Effector CD8-positive, alpha-beta T cell (primary cell): ENCODE measurements around the gene BIRC7.

ENCODE experiments used
- DNase-seq: peaks from one replicate; lab custom pipeline; 2025; lab: John Stamatoyannopoulos, UW

Gene BIRC7

GRCh38 chr20:63225082-63225454 is 10.6 kb upstream of the BIRC7 start:
- no peak for DNase-seq

GRCh38 chr20:63226042-63226943 is 9.4 kb upstream of the BIRC7 start:
- DNase-seq = no peak

- no peak for DNase-seq
Measured at GRCh38 chr20:63227260-63227659, 8.4 kb upstream of the BIRC7 start.

GRCh38 chr20:63228806-63229205 is 6.9 kb upstream of the BIRC7 start:
- no peak for DNase-seq

GRCh38 chr20:63230800-63231268 is 4.9 kb upstream of the BIRC7 start:
- DNase-seq = no peak

DNA sequence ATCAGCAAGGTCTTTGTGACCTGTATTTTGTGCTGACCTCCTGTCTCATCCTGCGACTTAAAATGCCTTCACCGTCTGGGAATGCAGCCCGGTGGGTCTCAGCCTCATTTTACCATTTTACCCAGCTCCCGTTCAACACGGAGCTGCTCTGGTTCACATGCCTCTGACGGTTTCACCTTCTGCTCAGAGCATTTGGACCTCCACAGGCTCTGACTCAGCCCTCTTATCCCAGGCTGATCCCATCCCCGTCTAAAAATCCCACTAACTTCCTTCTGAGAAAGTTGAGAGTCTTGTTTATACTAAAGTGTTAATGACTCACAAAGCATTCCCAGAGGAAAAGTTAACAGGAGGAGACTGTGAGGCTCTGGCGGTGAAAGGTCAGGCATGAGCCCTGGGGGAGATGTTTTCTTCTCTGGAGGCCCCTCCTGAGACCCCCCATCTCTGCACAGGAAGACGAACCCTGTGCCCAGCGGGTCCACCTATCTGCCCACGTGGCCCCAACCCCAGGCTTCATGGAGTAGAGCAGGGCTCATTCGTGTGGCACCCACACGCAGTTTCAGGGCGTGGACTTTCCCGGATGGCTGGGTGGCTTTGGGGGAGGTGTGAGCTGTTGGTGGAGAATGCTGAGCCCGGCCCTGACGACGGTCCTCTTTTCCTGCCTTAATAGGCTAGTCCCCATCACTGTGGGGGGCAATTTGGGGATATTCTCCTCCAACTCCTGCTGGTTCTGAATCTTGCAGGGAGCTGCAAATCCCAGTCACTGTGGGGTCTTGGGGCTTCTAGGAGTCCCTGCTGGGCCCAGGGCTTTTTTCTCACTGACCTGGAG is 3.3 kb upstream of the BIRC7 start:
- DNase-seq = no peak

DNA sequence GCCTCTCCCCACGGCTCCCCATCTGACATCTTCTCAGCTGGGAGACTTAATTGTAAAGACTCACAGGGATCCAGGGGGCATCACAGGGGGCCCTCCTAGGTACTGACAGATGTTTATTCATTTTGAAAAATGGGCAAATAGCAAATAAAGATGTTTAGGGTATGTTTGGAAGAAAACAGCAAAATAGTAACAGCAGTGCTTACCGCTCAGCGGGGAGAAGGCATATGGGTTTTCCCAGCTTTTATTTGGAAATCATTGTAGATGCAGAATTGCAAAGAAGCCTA is 2.7 kb upstream of the BIRC7 start:
- DNase-seq = no peak

- DNase-seq = no peak
Measured at GRCh38 chr20:63233924-63234323, 1.8 kb upstream of the BIRC7 start.

GRCh38 chr20:63234693-63235398 is 859 bp upstream of the BIRC7 start:
- peak; percentile 24 for DNase-seq

- no peak for DNase-seq
Measured at GRCh38 chr20:63236116-63236837, 572 bp downstream of the BIRC7 start.

DNA sequence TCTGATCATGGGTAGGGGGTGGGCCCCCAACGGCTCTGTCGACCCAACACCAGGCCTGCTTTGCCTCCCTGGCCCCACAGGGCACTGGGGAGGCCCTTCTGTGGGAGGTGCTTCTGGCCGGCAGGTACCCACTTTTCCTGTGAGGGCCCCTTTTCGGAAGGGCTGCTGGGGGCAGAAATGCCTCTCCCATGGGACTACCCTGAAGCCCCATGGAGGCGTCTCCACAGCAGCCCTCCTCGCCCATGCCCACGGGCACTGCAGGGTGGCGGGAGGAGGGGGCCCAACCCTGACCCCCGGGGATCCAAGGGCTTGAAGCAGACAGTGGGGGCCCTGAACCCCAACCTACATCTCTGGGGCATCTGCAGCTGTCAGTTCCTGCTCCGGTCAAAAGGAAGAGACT is 2.3 kb downstream of the BIRC7 start:
- no peak for DNase-seq

DNA sequence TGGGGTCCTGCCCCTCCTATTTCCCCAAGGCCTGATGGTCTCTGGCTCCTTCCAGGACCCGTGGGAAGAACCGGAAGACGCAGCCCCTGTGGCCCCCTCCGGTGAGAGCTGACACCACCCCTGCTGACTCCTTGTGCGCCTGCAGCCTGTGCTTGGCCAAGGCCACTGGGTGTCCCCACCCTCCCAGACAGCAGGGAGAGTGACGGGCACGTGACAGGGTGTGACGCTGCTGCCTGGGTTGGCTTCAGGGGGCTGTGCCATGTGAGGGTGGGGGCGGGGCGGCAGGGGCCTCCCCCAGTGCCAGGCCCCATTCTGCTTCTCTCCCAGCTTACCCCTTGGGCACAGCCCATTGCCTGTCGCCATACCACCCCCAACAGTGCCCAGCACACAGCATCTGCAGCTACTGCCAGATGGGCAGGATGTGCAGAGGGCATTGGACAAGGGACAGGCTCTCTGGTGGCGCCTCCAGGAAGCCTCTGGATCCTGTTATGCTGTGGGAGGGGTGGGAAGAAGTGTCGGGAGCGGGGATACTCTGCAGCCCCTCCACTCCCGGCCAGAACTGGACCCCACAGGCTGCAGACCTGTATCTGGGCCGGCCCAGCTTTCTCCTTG is 2.9 kb downstream of the BIRC7 start:
- no peak for DNase-seq

DNA sequence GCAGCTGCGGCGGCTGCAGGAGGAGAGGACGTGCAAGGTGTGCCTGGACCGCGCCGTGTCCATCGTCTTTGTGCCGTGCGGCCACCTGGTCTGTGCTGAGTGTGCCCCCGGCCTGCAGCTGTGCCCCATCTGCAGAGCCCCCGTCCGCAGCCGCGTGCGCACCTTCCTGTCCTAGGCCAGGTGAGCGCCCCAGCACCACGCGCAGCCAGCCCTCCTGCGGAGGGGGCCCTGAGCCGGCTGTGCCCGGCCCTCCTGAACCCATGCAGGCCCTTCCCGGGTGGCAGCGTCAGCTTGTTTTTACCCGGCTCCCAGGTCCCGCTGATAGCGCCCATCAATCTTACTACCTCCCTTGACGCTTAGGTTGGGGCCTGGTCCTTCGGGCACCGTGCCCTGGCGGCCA is 3.7 kb downstream of the BIRC7 start:
- DNase-seq = no peak

GRCh38 chr20:63240004-63240403 is 4.3 kb downstream of the BIRC7 start:
- no peak for DNase-seq

DNA sequence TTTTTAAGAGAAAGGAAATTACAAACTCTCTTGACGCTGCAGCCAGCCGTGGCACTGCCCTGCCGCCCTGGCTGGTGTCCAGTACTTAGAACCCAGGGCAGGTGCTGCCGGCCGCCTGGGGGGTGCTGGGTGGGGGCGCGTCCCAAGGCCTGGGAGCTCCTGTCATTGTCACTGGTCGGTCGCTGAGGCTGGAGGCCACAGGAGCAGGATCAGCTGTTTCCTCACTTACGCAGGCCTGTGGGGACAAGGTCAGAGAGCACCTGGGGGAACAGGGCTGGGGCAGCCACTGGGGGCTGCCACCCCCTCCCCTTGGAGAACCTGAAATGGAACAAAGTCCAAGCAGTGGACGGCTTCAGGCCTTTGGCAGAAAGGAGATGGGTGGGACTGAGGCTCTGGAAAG is 5.6 kb downstream of the BIRC7 start:
- DNase-seq = no peak

DNA sequence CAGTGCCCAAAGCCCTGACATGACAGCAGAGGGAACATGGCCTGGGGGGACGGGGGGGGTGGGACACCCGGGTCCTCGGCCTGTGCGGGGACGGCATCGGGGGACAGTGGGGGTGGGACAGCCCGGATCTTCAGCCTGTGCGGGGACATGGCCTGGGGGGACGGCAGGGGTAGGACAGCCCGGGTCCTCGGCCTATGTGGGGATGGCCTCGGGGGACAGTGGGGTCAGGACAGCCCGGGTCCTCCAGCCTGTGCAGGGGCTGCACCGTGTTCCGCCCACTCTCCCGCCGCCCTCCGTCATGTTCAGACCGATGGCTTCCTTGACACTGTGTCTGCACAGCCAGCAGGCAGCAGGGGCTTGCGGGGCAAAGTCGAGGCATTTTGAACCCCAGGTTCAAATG is 7.0 kb downstream of the BIRC7 start:
- no peak for DNase-seq

DNA sequence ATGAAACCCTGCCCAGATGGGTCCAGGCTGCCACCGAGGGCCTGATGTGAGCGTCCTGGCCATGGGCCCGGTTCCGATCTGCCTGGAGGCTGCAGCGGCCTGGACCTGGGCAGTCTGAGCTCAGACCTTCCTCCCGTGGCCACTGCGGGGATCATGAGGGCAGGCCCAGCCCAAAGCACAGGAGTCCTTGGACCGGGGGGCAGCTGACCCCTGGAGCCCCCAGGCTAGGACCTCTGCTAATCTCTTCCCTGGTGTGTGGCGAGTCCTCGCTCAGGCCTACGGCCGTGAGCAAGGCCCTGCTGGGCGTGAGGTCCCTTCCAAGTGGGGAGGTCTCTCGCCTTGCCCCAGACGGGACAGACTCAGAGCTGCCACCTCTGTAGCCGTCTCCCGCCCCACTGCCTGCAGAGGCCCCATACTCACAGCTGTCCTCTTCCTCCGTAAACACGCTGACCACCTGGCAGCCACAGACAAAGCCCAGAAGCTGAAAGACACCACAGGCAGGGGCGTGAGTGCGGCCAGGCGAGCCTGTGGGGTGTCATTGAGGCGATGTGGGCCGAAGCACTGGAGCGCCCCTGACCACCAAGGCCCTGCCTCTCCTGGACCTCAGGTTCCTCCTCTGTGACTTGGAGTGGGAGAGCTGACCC is 8.0 kb downstream of the BIRC7 start:
- DNase-seq = no peak

DNA sequence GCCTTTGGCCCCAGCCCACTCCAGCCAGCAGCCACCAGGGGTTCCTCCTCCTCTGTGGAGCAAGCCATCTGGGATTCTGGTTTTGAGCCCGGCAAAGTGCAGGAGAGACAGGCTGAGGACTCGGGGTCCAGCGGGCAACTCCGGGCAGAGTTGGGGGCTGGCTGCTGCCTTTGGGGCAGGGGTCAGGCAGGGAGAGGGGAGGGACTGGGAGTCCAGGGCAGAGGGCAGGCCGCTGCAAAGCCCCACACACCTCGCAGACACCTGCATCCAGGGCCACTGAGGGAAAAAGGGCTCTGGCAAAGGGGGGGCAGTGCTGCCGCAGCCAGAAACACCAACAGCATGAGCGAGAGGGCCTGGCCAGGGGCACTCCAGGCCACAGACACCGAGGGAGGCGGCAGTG is 8.8 kb downstream of the BIRC7 start:
- no peak for DNase-seq

DNA sequence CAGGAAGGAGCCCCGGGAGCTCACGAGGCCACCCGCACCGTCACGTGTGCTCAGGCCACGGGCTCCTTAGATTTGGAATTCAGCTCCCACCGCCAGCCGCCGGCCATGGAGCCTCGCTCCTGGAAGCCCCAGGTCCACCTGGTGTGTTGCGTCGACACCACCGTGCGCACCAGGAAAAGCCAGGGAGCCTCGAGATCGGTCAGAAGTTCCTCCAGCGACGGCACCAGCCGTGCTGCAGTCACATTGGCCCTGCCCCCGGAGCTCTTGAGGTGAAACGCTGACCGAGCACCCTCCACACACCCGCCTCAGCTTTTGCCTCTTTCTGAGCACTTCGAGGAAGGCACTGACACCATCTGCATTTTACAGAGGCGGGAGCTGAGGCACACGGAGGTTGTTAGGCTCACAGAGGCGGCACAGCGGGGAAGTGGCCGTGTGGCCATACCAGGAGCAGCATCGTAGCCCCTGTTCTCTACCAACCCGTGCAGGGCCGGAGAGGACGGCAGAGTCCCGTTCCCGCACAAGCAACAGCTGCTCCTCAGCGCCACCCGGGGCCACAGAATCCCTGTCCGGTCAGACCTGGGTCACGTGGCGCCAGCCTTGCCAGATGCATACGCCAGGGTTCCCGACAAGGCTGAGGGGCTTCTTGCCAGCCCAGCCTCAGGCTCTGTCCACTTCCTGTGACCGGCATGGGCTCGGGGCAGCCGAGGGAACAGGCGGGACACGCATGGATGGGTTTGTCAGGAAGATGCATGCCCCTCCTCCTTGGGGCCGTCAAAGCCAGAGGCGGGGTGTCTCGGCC is 11.0 kb downstream of the BIRC7 start:
- no peak for DNase-seq

GRCh38 chr20:63247671-63248228 is 12.0 kb downstream of the BIRC7 start:
- DNase-seq = no peak
